IMR-90 (cell line): ENCODE results near the gene DOHH. TPM values are rescaled to one million over a fixed set of nuclear protein-coding genes. Genes with fewer than 3 reads are reported as not detected.

Experiments used
- ATAC-seq: fragments of 200-7000 bp; cut with Tn5 transposase; 2 replicates; pipeline ENCODE4 v1.9.1; 2020; ENCODE audit warnings: low read depth, mild to moderate bottlenecking, moderate library complexity
- BruUV-seq: library from RNA; stranded (reverse); fragments of 400-500 nt; replicated peaks from 2 replicates; lab custom pipeline; 2021; lab: Mats Ljungman, UMichigan
- CTCF ChIA-PET: fragments of 300-600 bp; formaldehyde crosslinking; extraction: SDS; loops from one replicate; lab custom pipeline; 2021; ENCODE audit warnings: antibody characterized with exemption; lab: Yijun Ruan, JAX
- POLR2A ChIA-PET: fragments of 300-600 bp; sonication (Branson Sonifier 250); formaldehyde crosslinking; loops from one replicate; lab custom pipeline; 2022; ENCODE audit warnings: antibody characterized with exemption; ENCODE audit not compliant: unreplicated experiment; lab: Charles Lee
- DNase-seq: peaks from one replicate; pipeline ENCODE4 v3.0.0; 2013
- H2AFZ ChIP-seq: replicated peaks from 2 replicates; pipeline ENCODE3; 2013; ENCODE audit warnings: low read length, mild to moderate bottlenecking; ENCODE audit not compliant: poor library complexity
- H2AK5ac ChIP-seq: 2 replicates; pipeline ENCODE4 v1.6.1; 2013; ENCODE audit warnings: low read depth, low read length, inconsistent platforms
- H2AK9ac ChIP-seq: replicated peaks from 2 replicates; pipeline ENCODE3; 2013; ENCODE audit warnings: mild to moderate bottlenecking, low read depth, low read length, moderate library complexity; ENCODE audit not compliant: poor library complexity
- H2BK120ac ChIP-seq: 2 replicates; pipeline ENCODE4 v1.6.1; 2013; ENCODE audit warnings: low read depth, low read length, inconsistent platforms
- H2BK15ac ChIP-seq: 3 replicates; pipeline ENCODE4 v1.6.1; 2013; ENCODE audit warnings: low read depth, low read length, inconsistent platforms
- H2BK20ac ChIP-seq: 2 replicates; pipeline ENCODE4 v1.6.1; 2013; ENCODE audit warnings: low read depth, mild to moderate bottlenecking, inconsistent platforms, low read length, moderate library complexity
- H2BK5ac ChIP-seq: 2 replicates; pipeline ENCODE4 v1.6.1; 2013; ENCODE audit warnings: mild to moderate bottlenecking, low read depth, low read length, inconsistent platforms; ENCODE audit not compliant: poor library complexity, severe bottlenecking
- H3K14ac ChIP-seq: replicated peaks from 2 replicates; pipeline ENCODE4 v1.6.1; 2013; ENCODE audit warnings: low read depth, low read length, inconsistent platforms
- H3K18ac ChIP-seq: 2 replicates; pipeline ENCODE4 v1.6.1; 2013; ENCODE audit warnings: low read depth, low read length, control low read depth
- H3K23ac ChIP-seq: 2 replicates; pipeline ENCODE4 v1.6.1; 2013; ENCODE audit warnings: low read depth, low read length, inconsistent platforms
- H3K27ac ChIP-seq: 2 replicates; pipeline ENCODE4 v1.5.1; 2013; ENCODE audit warnings: mild to moderate bottlenecking, control low read depth, low read length; ENCODE audit not compliant: insufficient read depth
- H3K27me3 ChIP-seq: 2 replicates; pipeline ENCODE4 v1.6.1; 2013; ENCODE audit warnings: low read length; ENCODE audit not compliant: control insufficient read depth, insufficient read depth
- H3K36me3 ChIP-seq: 2 replicates; pipeline ENCODE4 v1.6.1; 2013; ENCODE audit warnings: low read length, mixed read lengths; ENCODE audit not compliant: control insufficient read depth, insufficient read depth
- H3K4ac ChIP-seq: 2 replicates; pipeline ENCODE4 v1.6.1; 2013; ENCODE audit warnings: low read depth, low read length, inconsistent platforms
- H3K4me1 ChIP-seq: 2 replicates; pipeline ENCODE4 v1.6.1; 2013; ENCODE audit warnings: low read length, mixed read lengths; ENCODE audit not compliant: control insufficient read depth, insufficient read depth
- H3K4me2 ChIP-seq: 2 replicates; pipeline ENCODE4 v1.6.1; 2013; ENCODE audit warnings: low read depth, mild to moderate bottlenecking, control low read depth, low read length, moderate library complexity
- H3K4me3 ChIP-seq: 2 replicates; pipeline ENCODE4 v1.5.1; 2013; ENCODE audit warnings: low read depth, mild to moderate bottlenecking, control low read depth, low read length, moderate library complexity; ENCODE audit not compliant: insufficient read depth
- H3K56ac ChIP-seq: 2 replicates; pipeline ENCODE4 v1.6.1; 2013; ENCODE audit warnings: low read length, inconsistent platforms; ENCODE audit not compliant: insufficient read depth; ENCODE audit errors: extremely low read depth
- H3K79me1 ChIP-seq, 2 experiments: 2 replicates each; pipeline ENCODE4 v1.6.1; 2013; ENCODE audit warnings: low read length in 2 of 2, inconsistent platforms in 1 of 2, low read depth in 1 of 2
- H3K9ac ChIP-seq: 2 replicates; pipeline ENCODE4 v1.6.1; 2013; ENCODE audit warnings: low read depth, low read length, control low read depth
- H3K9me1 ChIP-seq: 2 replicates; pipeline ENCODE4 v1.6.1; 2013; ENCODE audit warnings: low read length, inconsistent platforms; ENCODE audit not compliant: insufficient read depth
- H3K9me3 ChIP-seq: 2 replicates; pipeline ENCODE4 v1.6.1; 2013; ENCODE audit warnings: low read length; ENCODE audit not compliant: control insufficient read depth, insufficient read depth
- H4K20me1 ChIP-seq: 2 replicates; pipeline ENCODE4 v1.6.1; 2013; ENCODE audit warnings: low read length, inconsistent platforms; ENCODE audit not compliant: insufficient read depth
- H4K5ac ChIP-seq: 2 replicates; pipeline ENCODE4 v1.6.1; 2013; ENCODE audit warnings: mild to moderate bottlenecking, low read depth, low read length, control low read depth
- H4K8ac ChIP-seq, 2 experiments: 2 replicates each; pipeline ENCODE4 v1.6.1; 2013; ENCODE audit warnings: low read depth in 2 of 2, low read length in 2 of 2, control low read depth in 1 of 2, inconsistent platforms in 1 of 2
- H4K91ac ChIP-seq: 2 replicates; pipeline ENCODE4 v1.6.1; 2013; ENCODE audit warnings: low read depth, low read length, inconsistent platforms; ENCODE audit not compliant: insufficient read depth
- BHLHE40 ChIP-seq: fragments of 150-350 bp; IDR thresholded peaks from 2 replicates; pipeline ENCODE4 v1.6.1; 2016; ENCODE audit warnings: mild to moderate bottlenecking, low read depth, low read length
- CEBPB ChIP-seq: IDR thresholded peaks from 2 replicates; pipeline ENCODE4 v1.6.1; 2012; ENCODE audit warnings: low read depth, low read length, improper control_type of control experiment
- CHD1 ChIP-seq: IDR thresholded peaks from 2 replicates; pipeline ENCODE4 v1.6.1; 2012; ENCODE audit warnings: low read depth, low read length, improper control_type of control experiment
- FOS ChIP-seq: fragments of 150-350 bp; IDR thresholded peaks from 2 replicates; pipeline ENCODE4 v1.6.1; 2016; ENCODE audit warnings: low read depth, low read length
- MAFK ChIP-seq: IDR thresholded peaks from 2 replicates; pipeline ENCODE4 v1.6.1; 2012; ENCODE audit warnings: low read depth, low read length, improper control_type of control experiment
- MAZ ChIP-seq: IDR thresholded peaks from 2 replicates; pipeline ENCODE4 v1.6.1; 2012; ENCODE audit warnings: low read depth, mild to moderate bottlenecking, low read length, improper control_type of control experiment, moderate library complexity, borderline replicate concordance
- MXI1 ChIP-seq: IDR thresholded peaks from 2 replicates; pipeline ENCODE4 v1.6.1; 2012; ENCODE audit warnings: low read depth, mild to moderate bottlenecking, low read length, moderate library complexity, borderline replicate concordance
- NFE2L2 ChIP-seq: fragments of 150-350 bp; IDR thresholded peaks from 2 replicates; pipeline ENCODE4 v1.6.1; 2016; ENCODE audit warnings: low read depth, mild to moderate bottlenecking, low read length
- POLR2A ChIP-seq: IDR thresholded peaks from 2 replicates; pipeline ENCODE4 v1.6.1; 2012; ENCODE audit warnings: mild to moderate bottlenecking, low read depth, low read length
- RAD21 ChIP-seq: IDR thresholded peaks from 2 replicates; pipeline ENCODE4 v1.6.1; 2012; ENCODE audit warnings: low read length, improper control_type of control experiment
- RCOR1 ChIP-seq: IDR thresholded peaks from 2 replicates; pipeline ENCODE4 v1.6.1; 2012; ENCODE audit warnings: mild to moderate bottlenecking, low read length, improper control_type of control experiment; ENCODE audit not compliant: insufficient replicate concordance
- RFX5 ChIP-seq: IDR thresholded peaks from 2 replicates; pipeline ENCODE4 v1.8.0; 2012; ENCODE audit warnings: low read depth, mild to moderate bottlenecking, low read length, moderate library complexity
- SMC3 ChIP-seq: fragments of 150-350 bp; IDR thresholded peaks from 2 replicates; pipeline ENCODE4 v1.6.1; 2016; ENCODE audit warnings: low read depth, mild to moderate bottlenecking, antibody characterized with exemption, low read length, moderate library complexity
- WGBS, 2 experiments: methylation state at CpG; one replicate each; pipeline versions ENCODE4 v1.1.5 to v1.1.7; 2013; ENCODE audit warnings: missing lambda C conversion rate in 2 of 2; ENCODE audit not compliant: insufficient read length in 1 of 2; ENCODE audit errors: extremely low coverage in 2 of 2; 5-methylcytosine and 5-hydroxymethylcytosine counted together
- dilution Hi-C: fragments of 300-500 bp; cut with HindIII; formaldehyde crosslinking; loops from one replicate; pipeline ENCODE4 v1.14.3; 2018; ENCODE audit warnings: low sequenced_read_pairs; ENCODE audit not compliant: unreplicated experiment
- in situ Hi-C: fragments of 300-500 bp; cut with MboI; formaldehyde crosslinking; loops from 3 replicates; pipeline ENCODE4 v1.14.3; 2019; ENCODE audit warnings: low sequenced_read_pairs, inconsistent platforms, mixed read lengths
- intact Hi-C: fragments of 100-400 bp; cut with micrococcal nuclease; formaldehyde crosslinking; loops from 2 replicates; pipeline ENCODE4 v1.10.0; 2022
- polyA plus RNA-seq, 3 experiments: library from polyadenylated mRNA; depleted of rRNA; stranded (reverse); fragments of >200 nt; gene quantifications; 2 replicates each; pipeline ENCODE4 v1.2.3, GENCODE V29; 2012; ENCODE audit warnings: low replicate concordance in 1 of 3
- total RNA-seq: library from RNA; depleted of rRNA; stranded (reverse); fragments of >200 nt; gene quantifications from 2 replicates; pipeline ENCODE4 v1.2.3, GENCODE V29; 2012
- TF ChIP-seq, protein P1 (sequence below): fragments of 150-350 bp; IDR thresholded peaks from 2 replicates; pipeline ENCODE4 v1.6.1; 2016; ENCODE audit warnings: low read depth, mild to moderate bottlenecking, low read length, moderate library complexity, borderline replicate concordance
- TF ChIP-seq, protein P2 (sequence below): conservative IDR thresholded peaks from 2 replicates; pipeline ENCODE4 v1.5.1; 2012; ENCODE audit warnings: mild to moderate bottlenecking, low read depth, low read length, improper control_type of control experiment
- TF ChIP-seq, protein P3 (sequence below): fragments of 150-350 bp; IDR thresholded peaks from 2 replicates; pipeline ENCODE4 v1.6.1; 2017; ENCODE audit warnings: mild to moderate bottlenecking, antibody characterized with exemption, low read length, low read depth

DOHH gene
- total and polyA plus RNA-seq, 2 of the 4 experiments (the other 2 are of a cell fraction), result 3.2 to 9.2 TPM

- no peak overlapping the region for H3K4me2 ChIP-seq
- no peak overlapping the region for H3K4me3 ChIP-seq
- no peak overlapping the region for H2BK120ac ChIP-seq
- no peak overlapping the region for H2AFZ ChIP-seq
- TF ChIP-seq RAD21 (no peak), FOS (no peak), NFE2L2 (no peak), MAFK (no peak), BHLHE40 (no peak), SMC3 (no peak), RFX5 (no peak), MXI1 (no peak), CHD1 (no peak), CEBPB (no peak), MAZ (no peak), RCOR1 (no peak), POLR2A (no peak)
- TF ChIP-seq, protein P1, sequence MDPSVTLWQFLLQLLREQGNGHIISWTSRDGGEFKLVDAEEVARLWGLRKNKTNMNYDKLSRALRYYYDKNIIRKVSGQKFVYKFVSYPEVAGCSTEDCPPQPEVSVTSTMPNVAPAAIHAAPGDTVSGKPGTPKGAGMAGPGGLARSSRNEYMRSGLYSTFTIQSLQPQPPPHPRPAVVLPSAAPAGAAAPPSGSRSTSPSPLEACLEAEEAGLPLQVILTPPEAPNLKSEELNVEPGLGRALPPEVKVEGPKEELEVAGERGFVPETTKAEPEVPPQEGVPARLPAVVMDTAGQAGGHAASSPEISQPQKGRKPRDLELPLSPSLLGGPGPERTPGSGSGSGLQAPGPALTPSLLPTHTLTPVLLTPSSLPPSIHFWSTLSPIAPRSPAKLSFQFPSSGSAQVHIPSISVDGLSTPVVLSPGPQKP, result no peak
- TF ChIP-seq, protein P2, sequence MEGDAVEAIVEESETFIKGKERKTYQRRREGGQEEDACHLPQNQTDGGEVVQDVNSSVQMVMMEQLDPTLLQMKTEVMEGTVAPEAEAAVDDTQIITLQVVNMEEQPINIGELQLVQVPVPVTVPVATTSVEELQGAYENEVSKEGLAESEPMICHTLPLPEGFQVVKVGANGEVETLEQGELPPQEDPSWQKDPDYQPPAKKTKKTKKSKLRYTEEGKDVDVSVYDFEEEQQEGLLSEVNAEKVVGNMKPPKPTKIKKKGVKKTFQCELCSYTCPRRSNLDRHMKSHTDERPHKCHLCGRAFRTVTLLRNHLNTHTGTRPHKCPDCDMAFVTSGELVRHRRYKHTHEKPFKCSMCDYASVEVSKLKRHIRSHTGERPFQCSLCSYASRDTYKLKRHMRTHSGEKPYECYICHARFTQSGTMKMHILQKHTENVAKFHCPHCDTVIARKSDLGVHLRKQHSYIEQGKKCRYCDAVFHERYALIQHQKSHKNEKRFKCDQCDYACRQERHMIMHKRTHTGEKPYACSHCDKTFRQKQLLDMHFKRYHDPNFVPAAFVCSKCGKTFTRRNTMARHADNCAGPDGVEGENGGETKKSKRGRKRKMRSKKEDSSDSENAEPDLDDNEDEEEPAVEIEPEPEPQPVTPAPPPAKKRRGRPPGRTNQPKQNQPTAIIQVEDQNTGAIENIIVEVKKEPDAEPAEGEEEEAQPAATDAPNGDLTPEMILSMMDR, result no peak
- TF ChIP-seq, protein P3, sequence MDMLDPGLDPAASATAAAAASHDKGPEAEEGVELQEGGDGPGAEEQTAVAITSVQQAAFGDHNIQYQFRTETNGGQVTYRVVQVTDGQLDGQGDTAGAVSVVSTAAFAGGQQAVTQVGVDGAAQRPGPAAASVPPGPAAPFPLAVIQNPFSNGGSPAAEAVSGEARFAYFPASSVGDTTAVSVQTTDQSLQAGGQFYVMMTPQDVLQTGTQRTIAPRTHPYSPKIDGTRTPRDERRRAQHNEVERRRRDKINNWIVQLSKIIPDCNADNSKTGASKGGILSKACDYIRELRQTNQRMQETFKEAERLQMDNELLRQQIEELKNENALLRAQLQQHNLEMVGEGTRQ, result no peak
- peaks cover 50% of the 10 kb centered on the region for H3K36me3 ChIP-seq
- H4K8ac ChIP-seq, result no peak overlapping the region
- H3K4me1 ChIP-seq, result no peaks in the 10 kb centered on the region
- H3K9me3 ChIP-seq, result no peaks in the 10 kb centered on the region
- no peak overlapping the region for H2BK20ac ChIP-seq
- H3K18ac ChIP-seq, result no peak overlapping the region
- ATAC-seq, result no peak
- POLR2A ChIA-PET, result no interaction called here
- H2BK5ac ChIP-seq, result no peak overlapping the region
- no peaks in the 10 kb centered on the region for H3K27me3 ChIP-seq
- no peak overlapping the region for H2AK5ac ChIP-seq
- no peak overlapping the region for H4K5ac ChIP-seq
- H4K20me1 ChIP-seq, result peaks cover 57% of the 10 kb centered on the region
- H3K79me1 ChIP-seq, result peaks cover 25 to 67% of the 10 kb centered on the region in 2 experiments
- CTCF ChIA-PET, result interaction anchor here (0.6 kb wide), 1 partner anchor 250 kb away, joined by 3 read pairs; no protein-coding TSS in a partner anchor
- no peak overlapping the region for H3K4ac ChIP-seq
- in situ Hi-C loops (no loop called here), intact Hi-C loops (no loop called here), dilution Hi-C loops (no loop called here)
- H2BK15ac ChIP-seq, result no peak overlapping the region
- 92% methylated on average over 8 of the region's 20 CpGs; no CpG with 5 or more reads in 1 of the 2 experiments for WGBS, 2 experiments
- peaks cover 12% of the 10 kb centered on the region; the same call in 1 of the 2 replicates for H3K9me1 ChIP-seq
- H3K14ac ChIP-seq, result no peak overlapping the region
- H3K27ac ChIP-seq, result no peak overlapping the region
- no peak for DNase-seq
- H4K91ac ChIP-seq, result no peak overlapping the region
- no TSS peak for BruUV-seq
- H3K56ac ChIP-seq, result no peak overlapping the region
- no peak overlapping the region for H2AK9ac ChIP-seq
- no peak overlapping the region for H3K9ac ChIP-seq
- H3K23ac ChIP-seq, result no peak overlapping the region
Observed at GRCh38 chr19:3524904-3525451, 24.5 kb upstream of the DOHH start.
